K562 (cell line): Measurements from ENCODE around the gene TK1. TPM values are rescaled to one million over a fixed set of nuclear protein-coding genes. Genes with fewer than 3 reads are reported as not detected.

Source experiments
- CREBBP ChIP-seq: IDR thresholded peaks from one replicate; pipeline ENCODE4 v1.6.1; 2012; ENCODE audit warnings: low read depth, mild to moderate bottlenecking, control low read depth, inconsistent platforms, low read length
- GATAD2A ChIP-seq: fragments of 450-650 bp; IDR thresholded peaks from 2 replicates; pipeline ENCODE4 v1.6.1; 2017
- HNRNPL ChIP-seq: fragments of 200-400 bp; formaldehyde crosslinking; IDR thresholded peaks from 2 replicates; pipeline ENCODE4 v1.6.1; 2017; ENCODE audit warnings: low read depth, mild to moderate bottlenecking, low read length
- KAT7 ChIP-seq: sonication (generic); formaldehyde crosslinking; IDR thresholded peaks from 2 replicates; pipeline ENCODE4 v1.8.0; 2022; ENCODE audit warnings: missing genetic modification reagents, mild to moderate bottlenecking, borderline replicate concordance
- MYC ChIP-seq, 2 experiments: fragments of 250-450 bp in 1 of 2; sonication (Bioruptor Pico) in 1 of 2; IDR thresholded peaks; 2 replicates each; pipeline versions ENCODE4 v1.5.1 to v1.6.1; 2012 to 2021; ENCODE audit warnings: low read depth in 2 of 2, borderline replicate concordance in 1 of 2, improper control_type of control experiment in 1 of 2, low read length in 1 of 2, mild to moderate bottlenecking in 1 of 2, moderate library complexity in 1 of 2
- PPARD ChIP-seq: fragments of 250-450 bp; sonication (Bioruptor Pico); IDR thresholded peaks from 2 replicates; pipeline ENCODE4 v1.8.0; 2022; ENCODE audit warnings: inconsistent platforms, mild to moderate bottlenecking, moderate library complexity
- RBM25 ChIP-seq: fragments of 200-400 bp; formaldehyde crosslinking; IDR thresholded peaks from 2 replicates; pipeline ENCODE4 v1.6.1; 2018; ENCODE audit warnings: low read length, low read depth, moderate library complexity; ENCODE audit not compliant: severe bottlenecking
- RCOR1 ChIP-seq, 2 experiments: IDR thresholded peaks; 2 replicates each; pipeline ENCODE4 v1.6.1; 2012; ENCODE audit warnings: low read depth in 2 of 2, low read length in 2 of 2, borderline replicate concordance in 1 of 2, improper control_type of control experiment in 1 of 2
- RNF2 ChIP-seq: sonication (generic); IDR thresholded peaks from 2 replicates; pipeline ENCODE4 v1.6.1; 2016
- SMARCB1 ChIP-seq: IDR thresholded peaks from 2 replicates; pipeline ENCODE4 v1.6.1; 2011; ENCODE audit warnings: improper control_type of control experiment, low read depth; ENCODE audit not compliant: insufficient read length
- SPI1 ChIP-seq: IDR thresholded peaks from 2 replicates; pipeline ENCODE4 v1.6.1; 2011; ENCODE audit warnings: low read depth, low read length, control low read depth, borderline replicate concordance
- ZEB2 ChIP-seq: fragments of 450-650 bp; IDR thresholded peaks from 2 replicates; pipeline ENCODE4 v1.6.1; 2016
- ZNF224 ChIP-seq: sonication (generic); formaldehyde crosslinking; IDR thresholded peaks from 2 replicates; pipeline ENCODE4 v1.8.0; 2022; ENCODE audit warnings: mild to moderate bottlenecking, missing genetic modification reagents
- ZNF77 ChIP-seq: fragments of 250-450 bp; sonication (Bioruptor Pico); IDR thresholded peaks from 2 replicates; pipeline ENCODE4 v1.5.0; 2020
- polyA plus RNA-seq, 8 experiments: library from polyadenylated mRNA; depleted of rRNA in 4 of 8; stranded (reverse) in 5 of 8; unstranded in 3 of 8; fragments of >200 nt; fragmentation: Nextera tagmentation in 2 of 8; fragmentation: Illumina TruSeq in 1 of 8; extraction: Ambion mirVana in 2 of 8; extraction: Trizol in 1 of 8; gene quantifications; 2 replicates each; pipeline versions ENCODE4 v1.2.1 to v1.2.3, GENCODE V29; 2011 to 2014; ENCODE audit warnings: inconsistent platforms in 1 of 8, missing spikeins in 1 of 8
- total RNA-seq, 7 experiments: library from RNA; depleted of rRNA in 6 of 7; stranded (reverse); fragments of >200 nt in 6 of 7; fragmentation: Illumina TruSeq in 2 of 7; extraction: Trizol in 2 of 7; gene quantifications; 2 replicates each; pipeline versions ENCODE4 v1.2.1 to v1.2.3, GENCODE V29; 2011 to 2021; ENCODE audit warnings: low replicate concordance in 1 of 7
- TF ChIP-seq, protein P1 (sequence below): fragments of 450-650 bp; IDR thresholded peaks from 2 replicates; pipeline ENCODE4 v1.6.1; 2017; ENCODE audit warnings: antibody characterized with exemption, mild to moderate bottlenecking
- TF ChIP-seq, protein P2 (sequence below): fragments of 250-450 bp; sonication (Bioruptor Pico); IDR thresholded peaks from 2 replicates; pipeline ENCODE4 v1.8.0; 2022; ENCODE audit warnings: inconsistent platforms, mild to moderate bottlenecking, moderate library complexity, borderline replicate concordance
- TF ChIP-seq, protein P3 (sequence below): sonication (generic); formaldehyde crosslinking; IDR thresholded peaks from 2 replicates; pipeline ENCODE4 v1.8.0; 2022; ENCODE audit warnings: missing genetic modification reagents, mild to moderate bottlenecking, moderate library complexity, borderline replicate concordance
- TF ChIP-seq, protein P4 (sequence below): fragments of 450-650 bp; IDR thresholded peaks from one replicate; pipeline ENCODE4 v1.6.1; 2018; ENCODE audit warnings: mild to moderate bottlenecking, moderate library complexity; ENCODE audit not compliant: partially characterized antibody
- TF ChIP-seq, protein P5 (sequence below): sonication (generic); formaldehyde crosslinking; IDR thresholded peaks from 2 replicates; pipeline ENCODE4 v1.9.0; 2022; ENCODE audit warnings: mild to moderate bottlenecking, missing genetic modification reagents

TK1 gene
- total and polyA plus RNA-seq, 9 of the 15 experiments (the other 6 are each of a cell fraction or from before 2014, with no cell fraction given), result 8.4 to 280 (median 103) TPM

DNA sequence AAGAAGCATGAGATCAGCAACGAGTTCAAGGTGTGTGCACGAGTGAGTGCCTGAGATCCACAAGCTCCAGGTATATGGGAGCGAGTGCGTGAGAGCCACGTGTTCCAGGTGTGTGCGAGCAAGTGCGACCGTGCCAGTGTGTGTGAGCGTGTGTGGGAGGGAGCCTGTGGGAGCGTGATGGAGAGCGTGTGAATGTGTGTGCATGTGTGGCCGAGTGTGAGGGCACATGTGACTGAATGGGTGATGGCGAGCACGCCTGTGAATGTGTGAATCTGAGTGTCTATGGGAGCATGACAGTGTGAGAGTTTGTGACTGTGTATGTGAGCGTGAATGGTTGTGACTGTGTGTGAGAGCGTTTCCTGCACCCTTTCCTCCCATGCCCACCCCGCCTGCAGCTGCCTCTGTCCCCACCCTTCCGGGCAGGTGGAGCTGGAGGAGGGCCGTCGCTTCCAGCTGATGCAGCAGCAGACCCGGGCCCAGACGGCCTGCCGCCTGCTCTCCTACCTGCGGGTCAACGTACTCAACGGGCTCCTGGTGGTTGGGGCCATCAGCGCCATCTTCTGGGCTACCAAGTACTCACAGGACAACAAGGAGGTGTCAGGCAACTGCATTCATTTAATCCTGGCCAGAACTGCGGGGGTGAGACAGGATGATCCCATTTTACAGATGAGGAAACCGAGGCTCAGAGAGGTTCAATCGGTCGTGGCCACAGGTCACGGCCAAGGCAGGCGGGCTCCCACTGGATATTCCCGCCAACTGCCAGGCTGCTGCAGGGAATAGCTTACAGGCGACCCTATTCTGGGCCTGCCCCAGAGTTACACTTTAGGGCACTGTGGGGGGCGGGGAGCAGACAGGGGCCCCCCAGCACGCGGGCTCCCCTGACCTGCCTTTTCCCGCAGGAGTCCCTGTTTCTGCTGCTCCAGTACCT, 52.6 kb downstream of the TK1 start (continued):
- TF ChIP-seq, protein P1, sequence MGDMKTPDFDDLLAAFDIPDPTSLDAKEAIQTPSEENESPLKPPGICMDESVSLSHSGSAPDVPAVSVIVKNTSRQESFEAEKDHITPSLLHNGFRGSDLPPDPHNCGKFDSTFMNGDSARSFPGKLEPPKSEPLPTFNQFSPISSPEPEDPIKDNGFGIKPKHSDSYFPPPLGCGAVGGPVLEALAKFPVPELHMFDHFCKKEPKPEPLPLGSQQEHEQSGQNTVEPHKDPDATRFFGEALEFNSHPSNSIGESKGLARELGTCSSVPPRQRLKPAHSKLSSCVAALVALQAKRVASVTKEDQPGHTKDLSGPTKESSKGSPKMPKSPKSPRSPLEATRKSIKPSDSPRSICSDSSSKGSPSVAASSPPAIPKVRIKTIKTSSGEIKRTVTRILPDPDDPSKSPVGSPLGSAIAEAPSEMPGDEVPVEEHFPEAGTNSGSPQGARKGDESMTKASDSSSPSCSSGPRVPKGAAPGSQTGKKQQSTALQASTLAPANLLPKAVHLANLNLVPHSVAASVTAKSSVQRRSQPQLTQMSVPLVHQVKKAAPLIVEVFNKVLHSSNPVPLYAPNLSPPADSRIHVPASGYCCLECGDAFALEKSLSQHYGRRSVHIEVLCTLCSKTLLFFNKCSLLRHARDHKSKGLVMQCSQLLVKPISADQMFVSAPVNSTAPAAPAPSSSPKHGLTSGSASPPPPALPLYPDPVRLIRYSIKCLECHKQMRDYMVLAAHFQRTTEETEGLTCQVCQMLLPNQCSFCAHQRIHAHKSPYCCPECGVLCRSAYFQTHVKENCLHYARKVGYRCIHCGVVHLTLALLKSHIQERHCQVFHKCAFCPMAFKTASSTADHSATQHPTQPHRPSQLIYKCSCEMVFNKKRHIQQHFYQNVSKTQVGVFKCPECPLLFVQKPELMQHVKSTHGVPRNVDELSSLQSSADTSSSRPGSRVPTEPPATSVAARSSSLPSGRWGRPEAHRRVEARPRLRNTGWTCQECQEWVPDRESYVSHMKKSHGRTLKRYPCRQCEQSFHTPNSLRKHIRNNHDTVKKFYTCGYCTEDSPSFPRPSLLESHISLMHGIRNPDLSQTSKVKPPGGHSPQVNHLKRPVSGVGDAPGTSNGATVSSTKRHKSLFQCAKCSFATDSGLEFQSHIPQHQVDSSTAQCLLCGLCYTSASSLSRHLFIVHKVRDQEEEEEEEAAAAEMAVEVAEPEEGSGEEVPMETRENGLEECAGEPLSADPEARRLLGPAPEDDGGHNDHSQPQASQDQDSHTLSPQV, result peak; percentile 77
- TF ChIP-seq HNRNPL (no peak), GATAD2A (no peak), RNF2 (no peak), MYC (IDR thresholded peaks at IDR 0.05; ENCODE audit: low read depth, low read length) (0 out of 2 replicates have a peak, but pooled peaks have one; percentile 36), MYC (CRISPR knock-in tag; IDR thresholded peaks at IDR 0.05; ENCODE audit: borderline replicate concordance, low read depth) (no peak), RBM25 (peak; percentile 89), ZNF224 (CRISPR knock-in tag) (no peak), ZEB2 (peak; percentile 41; the same call in 1 of the 2 replicates), RCOR1 (IDR thresholded peaks at IDR 0.05; ENCODE audit: borderline replicate concordance in 1 of 2, low read depth in 2 of 2, low read length in 2 of 2) (peak; percentile 29 to 91; a peak in 2 of 4 replicates), SPI1 (no peak), CREBBP (no peak), PPARD (CRISPR knock-in tag) (no peak), SMARCB1 (no peak), ZNF77 (no peak), KAT7 (CRISPR knock-in tag) (no peak)
- TF ChIP-seq, protein P2, sequence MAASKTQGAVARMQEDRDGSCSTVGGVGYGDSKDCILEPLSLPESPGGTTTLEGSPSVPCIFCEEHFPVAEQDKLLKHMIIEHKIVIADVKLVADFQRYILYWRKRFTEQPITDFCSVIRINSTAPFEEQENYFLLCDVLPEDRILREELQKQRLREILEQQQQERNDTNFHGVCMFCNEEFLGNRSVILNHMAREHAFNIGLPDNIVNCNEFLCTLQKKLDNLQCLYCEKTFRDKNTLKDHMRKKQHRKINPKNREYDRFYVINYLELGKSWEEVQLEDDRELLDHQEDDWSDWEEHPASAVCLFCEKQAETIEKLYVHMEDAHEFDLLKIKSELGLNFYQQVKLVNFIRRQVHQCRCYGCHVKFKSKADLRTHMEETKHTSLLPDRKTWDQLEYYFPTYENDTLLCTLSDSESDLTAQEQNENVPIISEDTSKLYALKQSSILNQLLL, result no peak
- TF ChIP-seq, protein P3, sequence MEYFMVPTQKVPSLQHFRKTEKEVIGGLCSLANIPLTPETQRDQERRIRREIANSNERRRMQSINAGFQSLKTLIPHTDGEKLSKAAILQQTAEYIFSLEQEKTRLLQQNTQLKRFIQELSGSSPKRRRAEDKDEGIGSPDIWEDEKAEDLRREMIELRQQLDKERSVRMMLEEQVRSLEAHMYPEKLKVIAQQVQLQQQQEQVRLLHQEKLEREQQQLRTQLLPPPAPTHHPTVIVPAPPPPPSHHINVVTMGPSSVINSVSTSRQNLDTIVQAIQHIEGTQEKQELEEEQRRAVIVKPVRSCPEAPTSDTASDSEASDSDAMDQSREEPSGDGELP (CRISPR knock-in tag), result peak; percentile 69; the same call in 1 of the 2 replicates
- TF ChIP-seq, protein P4, sequence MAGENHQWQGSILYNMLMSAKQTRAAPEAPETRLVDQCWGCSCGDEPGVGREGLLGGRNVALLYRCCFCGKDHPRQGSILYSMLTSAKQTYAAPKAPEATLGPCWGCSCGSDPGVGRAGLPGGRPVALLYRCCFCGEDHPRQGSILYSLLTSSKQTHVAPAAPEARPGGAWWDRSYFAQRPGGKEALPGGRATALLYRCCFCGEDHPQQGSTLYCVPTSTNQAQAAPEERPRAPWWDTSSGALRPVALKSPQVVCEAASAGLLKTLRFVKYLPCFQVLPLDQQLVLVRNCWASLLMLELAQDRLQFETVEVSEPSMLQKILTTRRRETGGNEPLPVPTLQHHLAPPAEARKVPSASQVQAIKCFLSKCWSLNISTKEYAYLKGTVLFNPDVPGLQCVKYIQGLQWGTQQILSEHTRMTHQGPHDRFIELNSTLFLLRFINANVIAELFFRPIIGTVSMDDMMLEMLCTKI, result no peak
- TF ChIP-seq, protein P5, sequence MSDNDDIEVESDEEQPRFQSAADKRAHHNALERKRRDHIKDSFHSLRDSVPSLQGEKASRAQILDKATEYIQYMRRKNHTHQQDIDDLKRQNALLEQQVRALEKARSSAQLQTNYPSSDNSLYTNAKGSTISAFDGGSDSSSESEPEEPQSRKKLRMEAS (CRISPR knock-in tag), result no peak; the same call in 1 of the 2 replicates
